Inflammatory macrophage treated with lipopolysaccharide for 1 hour (primary cell): ENCODE results near the gene PLXNA2.

Experiments
- DNase-seq, 2 donors: peaks; one replicate each; pipeline ENCODE4 v3.0.0-alpha.2; 2020 to 2022

Gene PLXNA2

DNA sequence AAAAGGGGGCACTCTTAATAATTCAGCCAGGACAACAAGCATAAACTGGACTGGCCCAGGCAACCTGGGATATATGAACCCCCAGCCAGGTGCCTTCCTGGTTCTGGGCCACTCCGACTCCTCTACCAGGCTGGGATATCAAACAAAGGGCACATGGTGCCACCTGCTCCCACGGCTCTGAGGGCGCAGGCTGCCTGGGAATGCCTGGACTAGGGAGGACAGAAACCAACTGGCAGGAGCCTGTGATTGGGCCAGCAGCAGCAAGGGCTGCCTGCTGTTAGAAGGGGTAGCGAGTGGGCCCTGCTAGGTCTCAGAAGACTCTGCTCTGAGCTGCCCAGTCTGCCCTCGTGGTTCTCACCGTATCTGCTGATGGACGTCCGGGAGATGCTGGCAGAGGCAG is 210.0 kb downstream of the PLXNA2 start:
- DNase-seq: no peak

DNA sequence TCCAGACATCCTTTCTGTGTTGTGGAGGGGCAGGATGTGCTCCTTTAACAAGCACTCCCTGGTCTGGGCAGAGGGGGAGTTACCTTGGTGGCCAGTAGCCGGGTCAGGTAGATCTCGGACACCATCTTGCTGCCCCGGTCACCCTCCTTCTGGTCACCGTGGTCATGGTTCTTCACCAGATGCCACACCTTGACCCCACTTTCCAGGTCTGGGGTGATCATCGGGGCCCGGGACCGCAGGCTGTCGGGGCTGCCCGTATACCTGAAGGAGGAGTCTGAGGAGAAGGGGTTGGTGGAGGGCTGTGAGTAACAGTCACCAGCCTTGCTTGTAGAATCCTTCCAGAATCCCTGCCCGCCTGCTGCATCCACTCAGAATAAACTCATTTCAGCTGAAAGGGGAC is 210.9 kb downstream of the PLXNA2 start:
- no peak for DNase-seq

DNA sequence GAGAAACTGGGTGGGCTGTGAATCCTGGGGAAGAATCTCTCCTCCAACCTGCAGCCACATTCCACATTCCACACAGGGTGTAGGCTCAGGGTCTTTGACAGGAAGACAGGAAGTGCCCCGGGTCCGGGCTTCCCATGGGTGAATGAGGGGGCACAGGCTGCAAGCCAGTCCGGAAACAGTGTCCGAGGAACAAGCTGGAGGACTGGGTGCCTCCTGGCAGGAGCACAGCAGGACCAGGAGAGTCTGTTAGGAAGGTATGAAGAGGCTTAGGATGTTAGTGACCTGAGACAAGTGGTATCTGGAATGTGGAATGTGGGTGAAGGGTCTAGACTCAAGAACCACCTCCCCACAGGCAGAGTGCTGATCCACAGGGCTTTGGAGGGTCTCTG is 212.3 kb downstream of the PLXNA2 start:
- DNase-seq: no peak

DNA sequence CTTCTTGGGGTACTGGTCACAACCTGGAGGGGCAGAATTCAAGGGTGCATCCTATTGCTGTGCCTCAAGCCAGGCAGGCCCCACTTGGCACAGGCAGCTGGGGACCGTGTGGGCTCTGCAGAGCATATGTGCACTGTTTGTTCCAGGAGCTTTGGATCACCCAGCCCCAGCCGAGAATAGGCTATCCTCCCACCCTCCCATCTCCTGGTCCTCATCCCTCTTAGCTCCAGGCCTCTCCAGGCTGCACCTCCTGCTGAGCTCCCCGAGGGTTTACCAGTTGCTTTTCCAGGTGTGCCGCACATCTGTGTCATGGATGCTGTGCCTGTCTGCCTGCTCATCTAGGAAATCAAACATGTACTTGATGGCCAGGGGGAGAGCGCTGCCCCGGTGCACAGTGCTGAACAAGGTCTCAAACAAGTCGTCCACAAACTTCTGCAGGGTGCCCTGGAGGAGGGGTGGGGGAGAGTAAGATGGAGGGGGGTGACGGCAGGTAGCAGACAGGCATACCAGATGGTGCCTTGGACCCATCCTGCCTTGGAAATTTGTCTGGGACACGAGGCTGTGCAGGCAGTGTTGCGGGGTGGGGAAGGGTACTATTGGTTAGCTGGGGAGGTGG is 212.8 kb downstream of the PLXNA2 start:
- no peak for DNase-seq

DNA sequence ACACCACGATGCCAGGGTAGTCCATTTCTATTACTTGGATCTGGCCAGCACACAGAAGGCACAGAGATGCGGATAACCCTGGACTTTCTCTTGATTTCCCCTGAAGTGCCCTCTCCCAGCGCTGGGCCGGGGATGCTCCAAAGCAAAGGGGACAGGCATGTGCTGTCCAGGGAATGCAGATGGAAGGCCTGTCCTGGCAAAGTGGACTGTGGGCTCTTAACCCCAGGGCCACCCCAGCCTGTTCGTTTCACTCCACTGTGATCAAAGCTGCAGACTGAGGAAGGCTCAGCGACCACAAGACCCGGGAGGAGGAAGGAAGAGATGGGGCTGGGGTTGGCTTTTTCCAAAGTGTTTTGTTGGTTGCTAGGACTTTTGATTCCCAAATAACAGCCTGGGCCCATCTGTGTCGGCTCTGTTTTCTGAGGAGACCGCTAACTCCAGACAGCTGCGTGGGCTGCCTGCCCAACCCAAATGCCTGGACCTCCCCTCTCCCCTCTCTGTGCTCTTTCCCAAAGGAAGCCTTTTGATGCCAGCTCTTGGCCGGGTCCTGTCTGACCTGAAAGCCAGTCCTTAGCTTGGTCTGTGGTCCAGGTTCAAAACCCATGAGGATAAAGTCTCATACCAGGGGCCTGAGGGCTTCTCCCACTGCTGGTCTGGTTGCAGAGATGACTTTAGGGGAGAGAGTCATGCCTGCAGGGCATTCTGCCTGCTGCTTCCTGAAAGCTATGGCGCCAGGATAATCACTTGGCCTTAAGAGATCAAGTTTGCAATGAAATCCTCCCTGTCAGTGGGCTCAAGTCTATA is 213.7 kb downstream of the PLXNA2 start:
- DNase-seq: no peak

DNA sequence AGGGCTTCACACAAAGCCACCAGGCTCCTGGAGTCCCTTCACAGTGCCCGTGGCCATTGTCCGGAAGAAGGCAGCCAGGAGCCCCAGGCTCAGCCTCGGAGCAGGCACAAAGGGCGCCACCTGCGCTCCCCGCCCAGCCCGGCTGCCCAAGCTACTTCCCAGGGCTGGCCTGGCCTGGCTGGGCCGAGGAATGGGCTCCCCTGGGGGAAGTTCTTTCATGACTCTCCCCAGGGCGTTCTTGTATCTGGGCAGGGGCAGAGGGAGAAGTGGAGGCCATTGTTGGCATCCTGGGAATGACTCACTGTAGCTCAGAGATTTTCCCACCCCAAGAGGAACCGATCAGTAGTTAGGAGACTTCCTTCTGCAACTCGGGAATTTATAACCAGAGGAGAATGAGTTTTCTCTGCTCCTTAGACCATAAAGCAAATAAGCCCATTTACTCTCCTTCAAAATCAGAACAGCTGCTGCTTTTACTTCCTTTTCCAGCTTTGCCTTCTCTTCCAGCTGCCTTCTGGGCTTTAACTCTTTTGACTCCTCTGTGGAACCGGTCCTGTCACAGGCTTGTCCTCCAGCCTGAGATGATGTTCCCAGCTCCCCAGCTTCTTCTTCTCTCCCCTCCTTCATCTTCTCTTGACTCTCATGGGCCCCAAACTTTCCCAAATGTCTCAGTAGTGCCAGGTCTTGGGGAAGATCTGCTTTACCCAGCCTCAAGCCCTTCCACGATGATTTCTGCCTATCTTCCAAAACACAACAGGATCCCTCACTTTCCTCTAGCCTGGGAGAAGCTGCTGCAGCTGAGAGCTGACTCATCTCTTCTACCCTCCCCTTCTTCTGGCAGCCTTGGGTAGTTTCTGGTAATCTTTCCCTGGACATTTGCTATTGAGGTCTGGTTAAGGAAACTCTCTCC is 214.6 kb downstream of the PLXNA2 start:
- peak; percentile 31 to 42 for DNase-seq

DNA sequence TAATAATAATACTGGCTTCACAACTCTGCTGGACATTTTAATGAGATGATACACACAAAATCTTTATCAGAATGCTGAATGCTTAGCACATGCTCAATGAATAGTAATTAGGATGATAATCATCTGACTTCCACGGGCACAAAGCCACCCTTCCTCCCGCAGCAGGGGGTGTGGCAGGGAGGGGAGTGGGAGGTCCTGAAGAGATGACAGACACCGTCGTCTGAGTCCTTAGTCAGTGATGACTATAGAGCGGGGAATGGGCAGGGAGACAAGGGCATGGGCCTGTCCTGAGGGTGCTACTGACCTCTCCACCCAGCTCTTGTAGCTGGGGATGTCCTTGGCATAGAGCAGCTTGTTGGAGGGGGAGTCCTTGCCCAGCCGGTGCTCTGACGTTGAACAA is 215.7 kb downstream of the PLXNA2 start:
- no peak for DNase-seq

DNA sequence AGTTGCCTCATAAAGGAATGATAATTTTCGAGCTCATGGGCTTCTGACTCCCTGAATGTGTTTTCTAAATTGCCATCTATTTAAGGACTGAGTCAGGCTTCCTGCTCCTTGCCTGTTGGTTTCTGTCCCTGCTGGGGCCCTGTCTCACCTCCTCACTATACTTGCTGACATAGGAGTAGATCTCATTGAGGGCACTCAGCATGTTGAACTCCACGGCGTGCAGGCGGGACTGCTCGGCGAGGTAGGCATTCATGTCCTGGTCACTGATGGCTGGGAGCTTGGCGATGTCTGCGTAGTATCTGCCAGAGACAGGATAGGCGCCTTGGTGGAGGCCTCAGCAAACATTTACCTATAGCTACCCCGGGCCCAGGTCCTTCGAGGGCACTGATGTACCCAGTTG is 216.3 kb downstream of the PLXNA2 start:
- no peak for DNase-seq

DNA sequence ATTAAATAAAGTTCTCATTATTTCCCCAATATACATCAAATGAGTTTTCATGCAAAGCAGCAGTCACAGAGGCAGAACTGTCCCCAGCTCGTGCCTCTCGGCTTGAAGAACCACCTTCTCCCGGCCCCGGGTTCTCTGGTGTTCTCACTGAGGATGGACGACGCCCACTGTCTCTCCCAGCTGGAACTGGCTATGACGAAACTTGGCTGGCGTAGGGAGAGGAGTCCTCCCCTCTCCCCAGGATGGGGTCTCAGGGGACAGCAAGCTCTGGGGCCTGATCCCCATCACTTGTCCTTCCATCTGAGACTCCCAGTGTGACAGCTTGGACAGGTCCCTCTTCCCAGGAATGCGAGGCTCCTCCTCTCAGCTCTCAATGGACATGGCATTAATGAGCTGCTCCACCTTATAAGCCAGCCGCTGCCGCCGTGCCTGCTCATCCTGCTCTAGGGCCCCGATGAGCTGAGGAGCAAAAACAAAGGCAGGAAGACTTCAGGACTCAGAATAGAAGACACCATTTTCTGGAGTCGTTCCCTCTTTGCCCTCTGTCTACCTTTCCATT is 217.2 kb downstream of the PLXNA2 start:
- no peak for DNase-seq

DNA sequence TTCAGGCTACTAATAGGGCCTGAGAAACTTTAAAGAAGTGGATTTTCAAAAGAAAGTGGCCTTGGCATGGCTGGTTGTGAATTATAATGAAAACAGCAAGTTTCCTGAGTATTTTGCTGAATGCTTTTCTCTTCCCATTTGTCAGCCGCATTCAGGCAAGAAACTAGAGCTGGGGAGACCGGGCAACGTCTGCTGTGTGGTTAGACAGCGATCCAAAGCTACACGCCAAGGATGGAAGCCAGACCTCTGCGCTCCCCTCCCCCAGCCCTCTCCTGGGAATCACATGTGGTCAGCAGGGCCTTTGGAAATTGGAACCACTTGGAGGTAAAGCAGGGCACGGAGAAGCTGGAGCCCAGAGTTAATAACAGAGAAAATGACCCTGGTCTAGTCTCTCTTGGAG is 219.2 kb downstream of the PLXNA2 start:
- DNase-seq: no peak

DNA sequence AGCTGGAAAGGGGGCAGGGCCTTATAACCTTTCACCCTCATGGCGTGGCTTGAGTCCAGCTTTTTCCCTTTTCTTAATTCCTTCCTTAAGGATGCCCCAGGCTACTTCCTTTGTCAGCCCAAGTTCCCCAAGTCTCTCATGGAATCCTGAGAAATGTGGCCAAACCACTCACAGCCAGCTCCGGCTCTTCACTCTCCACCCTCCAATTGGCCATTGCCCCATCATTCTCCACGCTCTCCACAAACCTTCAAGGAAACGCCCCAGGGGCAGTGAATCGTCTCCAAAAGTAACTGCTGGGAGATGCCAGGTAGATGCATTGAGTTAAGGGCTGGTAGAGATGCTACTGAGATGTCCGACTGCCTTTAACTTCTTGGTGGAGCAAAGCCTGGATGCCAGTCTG is 219.8 kb downstream of the PLXNA2 start:
- no peak for DNase-seq

DNA sequence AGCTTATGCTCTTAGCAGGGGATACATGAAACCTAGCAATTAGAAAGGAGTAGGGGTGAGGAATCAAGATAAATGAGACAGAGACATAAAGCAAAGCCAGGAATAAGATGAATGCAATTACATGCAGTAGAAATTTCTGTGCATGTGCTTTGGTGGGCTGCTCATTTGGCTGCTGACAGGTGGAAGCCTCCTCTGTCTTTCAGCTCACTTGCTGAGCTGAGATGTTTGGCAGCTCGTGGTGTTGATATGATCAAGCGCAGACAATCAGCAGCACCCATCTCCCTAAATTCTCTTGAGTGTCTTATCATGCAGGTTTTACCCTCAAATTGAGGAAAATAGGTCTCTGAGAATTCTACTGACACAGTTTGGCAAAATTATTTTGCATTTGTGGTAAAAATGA is 224.9 kb downstream of the PLXNA2 start:
- no peak for DNase-seq

DNA sequence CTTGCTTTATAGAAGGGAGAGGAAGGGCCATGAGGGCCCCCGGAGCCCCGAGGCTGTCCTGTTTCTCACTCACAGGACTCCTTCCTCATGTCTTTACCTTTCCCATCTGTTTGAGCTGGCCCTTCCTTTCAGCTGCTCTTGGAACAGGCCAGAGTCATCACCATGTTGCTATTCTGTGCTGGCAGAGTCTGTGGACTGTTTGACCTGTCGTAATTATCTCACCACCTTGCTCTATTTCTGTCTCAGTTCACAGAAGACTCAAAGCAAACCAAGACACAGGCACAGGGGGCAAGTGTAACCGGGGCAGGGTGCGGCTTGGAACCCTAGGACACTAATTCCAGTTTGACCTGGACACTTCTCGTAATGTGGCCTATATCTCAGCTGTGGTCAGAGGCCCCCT is 228.9 kb downstream of the PLXNA2 start:
- no peak for DNase-seq

DNA sequence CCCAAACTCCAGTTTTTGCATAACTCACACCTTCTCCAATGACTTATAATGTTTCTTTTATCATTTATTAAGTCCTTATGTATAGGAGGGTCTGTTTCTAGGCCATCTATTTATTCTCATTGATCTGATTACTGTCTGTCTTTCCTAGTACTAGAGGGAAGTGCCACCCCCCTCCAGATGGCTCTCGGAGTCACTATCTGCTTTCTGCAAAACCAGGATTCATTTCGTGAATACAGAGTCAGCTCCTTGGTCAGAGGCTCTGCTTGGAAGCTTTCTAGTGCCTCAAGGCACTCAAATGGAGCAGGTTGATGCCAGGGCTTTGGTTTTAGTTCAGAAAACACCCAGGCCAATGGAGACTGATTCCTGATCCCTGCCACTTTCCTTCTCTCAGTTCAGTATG is 231.0 kb downstream of the PLXNA2 start:
- no peak for DNase-seq

DNA sequence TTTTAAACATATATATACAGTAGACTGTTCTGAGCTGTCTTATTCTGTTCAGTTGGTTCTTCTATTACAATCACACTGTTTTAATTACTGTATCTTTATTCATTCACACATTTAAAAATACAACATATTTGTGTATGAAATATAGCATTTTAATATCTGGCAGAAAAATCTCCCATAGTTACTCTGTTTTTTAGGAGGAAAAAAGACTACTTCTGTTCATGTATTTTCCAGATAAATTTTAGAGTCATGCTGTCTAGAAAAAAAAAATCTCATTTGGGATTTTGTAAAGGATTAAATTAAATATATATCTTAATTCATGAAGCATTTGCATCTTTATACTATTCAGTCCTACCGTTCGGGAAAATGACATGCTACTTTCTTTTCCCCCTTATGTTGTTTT is 231.5 kb downstream of the PLXNA2 start:
- DNase-seq: no peak

DNA sequence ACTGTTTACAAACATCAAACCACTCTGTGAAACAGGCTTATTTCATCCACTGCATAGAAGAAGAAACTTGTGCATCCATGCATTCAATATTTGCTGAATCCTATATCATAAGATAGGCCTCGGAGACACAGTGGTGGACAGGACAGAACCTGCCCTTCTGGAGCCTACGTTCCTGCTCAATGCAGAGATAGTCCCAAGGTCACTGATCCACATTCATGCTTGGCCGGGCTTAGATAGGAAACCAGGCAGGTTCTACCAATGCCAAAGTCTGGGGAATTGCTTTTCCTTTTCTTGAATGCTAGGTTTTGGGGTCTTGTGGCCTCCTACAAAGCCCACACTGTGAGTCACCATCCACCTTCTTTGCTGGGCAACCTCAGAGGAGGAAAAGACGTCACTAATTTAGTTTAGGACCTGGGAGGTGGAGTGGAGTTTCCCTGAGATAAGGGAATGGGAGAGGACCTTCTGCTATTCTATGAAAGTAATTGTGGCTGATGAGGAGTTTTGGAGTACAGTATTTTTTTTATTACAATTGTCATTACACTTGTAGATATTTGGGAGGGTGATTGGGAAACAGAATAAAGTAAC is 233.6 kb downstream of the PLXNA2 start:
- no peak for DNase-seq

DNA sequence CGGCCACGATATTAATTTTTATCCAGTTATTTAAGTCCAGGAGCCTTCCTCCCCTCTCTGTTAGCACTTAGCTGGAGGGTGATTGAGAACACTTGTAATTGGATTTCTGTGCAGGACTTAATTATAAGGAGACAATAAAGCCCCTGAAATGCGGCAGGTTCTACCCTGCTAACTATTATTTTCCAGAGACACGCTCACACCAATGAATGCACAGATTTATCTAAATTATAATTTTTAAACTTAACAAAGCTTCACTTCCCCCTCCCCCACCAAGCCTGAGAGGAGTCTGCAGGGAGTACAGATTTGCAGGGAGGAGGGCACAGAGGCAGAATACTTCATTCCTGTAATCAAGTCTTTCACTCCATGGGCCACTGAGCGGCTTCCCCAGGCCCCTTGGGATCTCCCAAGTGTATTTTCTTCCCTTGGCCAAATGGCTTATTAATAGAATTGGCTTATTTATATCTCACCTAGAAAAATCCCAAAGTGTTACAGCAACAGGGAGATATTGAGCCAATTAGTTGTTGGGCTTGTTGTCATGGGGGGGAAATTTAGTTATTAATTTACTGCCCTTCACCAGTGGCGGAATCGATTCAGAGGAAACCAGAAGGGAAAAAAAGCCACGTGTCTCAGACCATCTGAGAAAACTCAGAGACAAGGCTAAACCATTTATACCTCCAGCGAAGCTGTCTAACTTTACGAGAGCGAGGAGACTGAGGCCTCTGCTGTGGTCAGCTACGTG is 234.3 kb downstream of the PLXNA2 start:
- no peak for DNase-seq

DNA sequence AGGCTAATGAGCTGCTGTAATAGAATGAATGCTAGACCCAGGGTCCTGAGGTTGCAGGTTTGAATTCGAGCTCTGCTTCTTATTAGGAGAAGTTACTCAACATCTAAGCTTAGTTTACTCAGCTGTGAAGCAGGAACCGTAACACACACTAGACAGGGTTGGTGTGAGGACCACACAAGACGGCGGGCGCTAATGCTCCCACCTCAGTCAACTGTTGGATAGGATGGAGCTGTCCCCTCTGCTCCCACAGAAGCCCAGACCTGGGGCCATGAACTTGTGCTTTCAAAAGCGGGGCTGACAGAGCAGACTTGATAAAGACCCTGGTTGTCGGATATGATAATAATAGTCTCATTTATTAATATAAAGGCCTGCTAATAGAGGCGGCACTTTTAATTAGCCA is 234.9 kb downstream of the PLXNA2 start:
- no peak for DNase-seq

DNA sequence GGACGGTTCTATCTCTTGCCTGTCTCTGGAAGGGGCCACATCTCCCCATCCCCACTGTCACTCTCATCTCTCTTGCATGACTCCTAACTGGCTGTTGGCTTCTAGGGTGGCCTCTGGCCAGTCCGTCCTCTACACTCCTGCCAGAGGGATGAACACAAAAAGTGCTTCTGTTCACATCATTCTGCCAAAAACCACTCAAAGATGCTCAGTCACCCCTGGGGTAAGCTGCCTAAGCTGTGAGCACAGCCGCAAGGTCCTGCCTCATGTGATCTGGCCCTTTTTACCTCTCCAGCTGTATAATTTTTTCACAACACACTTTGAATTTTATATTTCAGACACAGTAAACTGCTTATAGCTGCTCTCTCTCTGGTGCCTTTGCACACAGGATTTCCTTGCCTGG is 235.7 kb downstream of the PLXNA2 start:
- DNase-seq: no peak

DNA sequence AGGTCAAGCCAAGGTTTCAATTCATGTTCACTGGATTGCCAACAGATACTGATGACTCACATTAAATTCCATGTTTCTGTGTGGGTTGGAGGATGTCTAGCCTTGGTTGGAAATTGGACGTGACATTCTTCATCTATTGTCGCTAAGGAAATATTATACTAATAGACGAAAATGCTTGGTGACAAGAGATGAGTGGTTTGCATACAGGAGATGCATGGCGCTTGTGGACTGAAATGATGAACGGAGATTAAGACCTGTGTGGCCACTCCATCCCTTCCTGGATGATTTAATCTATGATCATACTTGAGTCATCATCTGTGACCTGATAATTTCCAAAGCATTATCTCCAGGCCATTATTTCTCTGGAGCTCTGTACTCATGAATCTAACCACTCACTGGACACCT is 236.2 kb downstream of the PLXNA2 start:
- DNase-seq: no peak

DNA sequence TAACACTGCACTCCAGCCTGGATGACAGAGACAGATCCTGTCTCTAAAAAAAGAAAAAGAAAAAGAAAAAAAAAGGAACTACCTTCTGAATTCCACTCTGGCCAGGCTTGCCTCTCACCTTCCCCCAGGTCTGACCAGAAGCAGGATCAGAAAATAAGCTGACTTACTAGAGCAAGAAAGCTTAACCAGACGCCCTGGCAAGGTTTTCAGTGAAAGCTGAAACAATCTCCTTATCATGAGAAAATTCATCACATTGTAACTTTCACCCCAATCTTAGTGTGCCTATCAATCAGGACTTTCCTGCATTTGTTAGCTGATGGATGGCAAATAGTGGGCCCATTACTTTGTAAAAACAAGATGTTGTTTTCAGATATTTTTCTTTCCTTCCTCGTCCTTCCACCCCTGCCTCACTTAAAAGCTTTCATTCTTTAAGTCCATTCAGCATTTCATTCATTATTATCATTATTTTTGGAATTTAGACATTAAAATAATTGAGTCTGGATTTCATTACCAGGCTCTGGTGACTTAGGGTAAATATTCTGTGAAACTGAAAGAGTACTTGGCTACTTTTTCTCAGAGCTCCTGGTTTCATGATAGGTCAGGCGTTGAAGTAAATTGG is 236.8 kb downstream of the PLXNA2 start:
- DNase-seq: no peak
